Measurements from ENCODE around the gene NRARP.

NRARP gene

DNA sequence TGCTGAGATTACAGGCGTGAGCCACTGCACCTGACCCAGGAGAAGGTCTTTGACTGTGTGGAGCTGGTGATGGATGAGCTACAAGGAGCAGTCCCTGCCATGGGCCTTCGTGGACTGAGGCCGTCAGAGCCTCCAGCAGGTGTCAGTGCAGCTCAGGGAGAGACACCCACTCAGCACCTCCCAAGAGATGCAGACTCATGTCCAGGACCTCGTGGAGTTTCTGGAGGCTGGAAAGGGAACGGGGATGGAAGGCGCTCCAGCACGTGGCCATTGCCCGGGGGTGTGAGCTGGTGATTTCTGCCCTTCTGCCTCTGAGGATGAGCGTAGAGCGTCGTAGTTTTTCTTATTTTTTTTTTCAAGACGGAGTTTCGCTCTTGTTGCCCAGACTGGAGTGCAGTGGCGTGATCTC, 15.1 kb downstream of the NRARP start (continued):
- TF ChIP-seq, protein P1, sequence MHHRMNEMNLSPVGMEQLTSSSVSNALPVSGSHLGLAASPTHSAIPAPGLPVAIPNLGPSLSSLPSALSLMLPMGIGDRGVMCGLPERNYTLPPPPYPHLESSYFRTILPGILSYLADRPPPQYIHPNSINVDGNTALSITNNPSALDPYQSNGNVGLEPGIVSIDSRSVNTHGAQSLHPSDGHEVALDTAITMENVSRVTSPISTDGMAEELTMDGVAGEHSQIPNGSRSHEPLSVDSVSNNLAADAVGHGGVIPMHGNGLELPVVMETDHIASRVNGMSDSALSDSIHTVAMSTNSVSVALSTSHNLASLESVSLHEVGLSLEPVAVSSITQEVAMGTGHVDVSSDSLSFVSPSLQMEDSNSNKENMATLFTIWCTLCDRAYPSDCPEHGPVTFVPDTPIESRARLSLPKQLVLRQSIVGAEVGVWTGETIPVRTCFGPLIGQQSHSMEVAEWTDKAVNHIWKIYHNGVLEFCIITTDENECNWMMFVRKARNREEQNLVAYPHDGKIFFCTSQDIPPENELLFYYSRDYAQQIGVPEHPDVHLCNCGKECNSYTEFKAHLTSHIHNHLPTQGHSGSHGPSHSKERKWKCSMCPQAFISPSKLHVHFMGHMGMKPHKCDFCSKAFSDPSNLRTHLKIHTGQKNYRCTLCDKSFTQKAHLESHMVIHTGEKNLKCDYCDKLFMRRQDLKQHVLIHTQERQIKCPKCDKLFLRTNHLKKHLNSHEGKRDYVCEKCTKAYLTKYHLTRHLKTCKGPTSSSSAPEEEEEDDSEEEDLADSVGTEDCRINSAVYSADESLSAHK (tag by site-specific recombination; IDR thresholded peaks at IDR 0.05), result no peak
- TF ChIP-seq IKZF3 (tag by site-specific recombination; IDR thresholded peaks at IDR 0.05), result peak; percentile 91
- no peak for TF ChIP-seq ZNF747 (tag by site-specific recombination; IDR thresholded peaks at IDR 0.05)
- TF ChIP-seq ZNF214 (tag by site-specific recombination; IDR thresholded peaks at IDR 0.05; ENCODE audit: borderline replicate concordance), result no peak
- TF ChIP-seq ZNF211 (tag by site-specific recombination; IDR thresholded peaks at IDR 0.05; ENCODE audit: low read depth), result no peak
- TF ChIP-seq, protein P2, sequence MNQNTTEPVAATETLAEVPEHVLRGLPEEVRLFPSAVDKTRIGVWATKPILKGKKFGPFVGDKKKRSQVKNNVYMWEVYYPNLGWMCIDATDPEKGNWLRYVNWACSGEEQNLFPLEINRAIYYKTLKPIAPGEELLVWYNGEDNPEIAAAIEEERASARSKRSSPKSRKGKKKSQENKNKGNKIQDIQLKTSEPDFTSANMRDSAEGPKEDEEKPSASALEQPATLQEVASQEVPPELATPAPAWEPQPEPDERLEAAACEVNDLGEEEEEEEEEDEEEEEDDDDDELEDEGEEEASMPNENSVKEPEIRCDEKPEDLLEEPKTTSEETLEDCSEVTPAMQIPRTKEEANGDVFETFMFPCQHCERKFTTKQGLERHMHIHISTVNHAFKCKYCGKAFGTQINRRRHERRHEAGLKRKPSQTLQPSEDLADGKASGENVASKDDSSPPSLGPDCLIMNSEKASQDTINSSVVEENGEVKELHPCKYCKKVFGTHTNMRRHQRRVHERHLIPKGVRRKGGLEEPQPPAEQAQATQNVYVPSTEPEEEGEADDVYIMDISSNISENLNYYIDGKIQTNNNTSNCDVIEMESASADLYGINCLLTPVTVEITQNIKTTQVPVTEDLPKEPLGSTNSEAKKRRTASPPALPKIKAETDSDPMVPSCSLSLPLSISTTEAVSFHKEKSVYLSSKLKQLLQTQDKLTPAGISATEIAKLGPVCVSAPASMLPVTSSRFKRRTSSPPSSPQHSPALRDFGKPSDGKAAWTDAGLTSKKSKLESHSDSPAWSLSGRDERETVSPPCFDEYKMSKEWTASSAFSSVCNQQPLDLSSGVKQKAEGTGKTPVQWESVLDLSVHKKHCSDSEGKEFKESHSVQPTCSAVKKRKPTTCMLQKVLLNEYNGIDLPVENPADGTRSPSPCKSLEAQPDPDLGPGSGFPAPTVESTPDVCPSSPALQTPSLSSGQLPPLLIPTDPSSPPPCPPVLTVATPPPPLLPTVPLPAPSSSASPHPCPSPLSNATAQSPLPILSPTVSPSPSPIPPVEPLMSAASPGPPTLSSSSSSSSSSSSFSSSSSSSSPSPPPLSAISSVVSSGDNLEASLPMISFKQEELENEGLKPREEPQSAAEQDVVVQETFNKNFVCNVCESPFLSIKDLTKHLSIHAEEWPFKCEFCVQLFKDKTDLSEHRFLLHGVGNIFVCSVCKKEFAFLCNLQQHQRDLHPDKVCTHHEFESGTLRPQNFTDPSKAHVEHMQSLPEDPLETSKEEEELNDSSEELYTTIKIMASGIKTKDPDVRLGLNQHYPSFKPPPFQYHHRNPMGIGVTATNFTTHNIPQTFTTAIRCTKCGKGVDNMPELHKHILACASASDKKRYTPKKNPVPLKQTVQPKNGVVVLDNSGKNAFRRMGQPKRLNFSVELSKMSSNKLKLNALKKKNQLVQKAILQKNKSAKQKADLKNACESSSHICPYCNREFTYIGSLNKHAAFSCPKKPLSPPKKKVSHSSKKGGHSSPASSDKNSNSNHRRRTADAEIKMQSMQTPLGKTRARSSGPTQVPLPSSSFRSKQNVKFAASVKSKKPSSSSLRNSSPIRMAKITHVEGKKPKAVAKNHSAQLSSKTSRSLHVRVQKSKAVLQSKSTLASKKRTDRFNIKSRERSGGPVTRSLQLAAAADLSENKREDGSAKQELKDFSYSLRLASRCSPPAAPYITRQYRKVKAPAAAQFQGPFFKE (tag by site-specific recombination; IDR thresholded peaks at IDR 0.05; ENCODE audit: borderline replicate concordance), result no peak
- no peak for TF ChIP-seq ZNF658 (tag by site-specific recombination; IDR thresholded peaks at IDR 0.05)
- no peak for TF ChIP-seq ZNF623 (tag by site-specific recombination; IDR thresholded peaks at IDR 0.05)
- TF ChIP-seq, protein P3, sequence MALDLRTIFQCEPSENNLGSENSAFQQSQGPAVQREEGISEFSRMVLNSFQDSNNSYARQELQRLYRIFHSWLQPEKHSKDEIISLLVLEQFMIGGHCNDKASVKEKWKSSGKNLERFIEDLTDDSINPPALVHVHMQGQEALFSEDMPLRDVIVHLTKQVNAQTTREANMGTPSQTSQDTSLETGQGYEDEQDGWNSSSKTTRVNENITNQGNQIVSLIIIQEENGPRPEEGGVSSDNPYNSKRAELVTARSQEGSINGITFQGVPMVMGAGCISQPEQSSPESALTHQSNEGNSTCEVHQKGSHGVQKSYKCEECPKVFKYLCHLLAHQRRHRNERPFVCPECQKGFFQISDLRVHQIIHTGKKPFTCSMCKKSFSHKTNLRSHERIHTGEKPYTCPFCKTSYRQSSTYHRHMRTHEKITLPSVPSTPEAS (tag by site-specific recombination; IDR thresholded peaks at IDR 0.05), result no peak
- TF ChIP-seq ZNF626 (tag by site-specific recombination; IDR thresholded peaks at IDR 0.05), result no peak
- TF ChIP-seq ZNF426 (tag by site-specific recombination; IDR thresholded peaks at IDR 0.05), result no peak
- TF ChIP-seq, protein P4, sequence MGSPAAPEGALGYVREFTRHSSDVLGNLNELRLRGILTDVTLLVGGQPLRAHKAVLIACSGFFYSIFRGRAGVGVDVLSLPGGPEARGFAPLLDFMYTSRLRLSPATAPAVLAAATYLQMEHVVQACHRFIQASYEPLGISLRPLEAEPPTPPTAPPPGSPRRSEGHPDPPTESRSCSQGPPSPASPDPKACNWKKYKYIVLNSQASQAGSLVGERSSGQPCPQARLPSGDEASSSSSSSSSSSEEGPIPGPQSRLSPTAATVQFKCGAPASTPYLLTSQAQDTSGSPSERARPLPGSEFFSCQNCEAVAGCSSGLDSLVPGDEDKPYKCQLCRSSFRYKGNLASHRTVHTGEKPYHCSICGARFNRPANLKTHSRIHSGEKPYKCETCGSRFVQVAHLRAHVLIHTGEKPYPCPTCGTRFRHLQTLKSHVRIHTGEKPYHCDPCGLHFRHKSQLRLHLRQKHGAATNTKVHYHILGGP (tag by site-specific recombination; IDR thresholded peaks at IDR 0.05), result no peak
- TF ChIP-seq ZBTB48 (tag by site-specific recombination; IDR thresholded peaks at IDR 0.05), result peak; percentile 49; the same call in 1 of the 2 replicates
- no peak for TF ChIP-seq ZNF621 (tag by site-specific recombination; IDR thresholded peaks at IDR 0.05)
- TF ChIP-seq ZNF292 (tag by site-specific recombination; IDR thresholded peaks at IDR 0.05; ENCODE audit: borderline replicate concordance, low read depth), result no peak
- no peak for TF ChIP-seq GLIS2 (tag by site-specific recombination; IDR thresholded peaks at IDR 0.05)
- TF ChIP-seq ZBTB20 (tag by site-specific recombination; IDR thresholded peaks at IDR 0.05), result no peak
- no peak; the same call in 1 of the 2 replicates for TF ChIP-seq SP7 (tag by site-specific recombination; IDR thresholded peaks at IDR 0.05)
- peak; percentile 91 for TF ChIP-seq ZNF600 (tag by site-specific recombination; IDR thresholded peaks at IDR 0.05)
- no peak; the same call in 1 of the 2 replicates for TF ChIP-seq MYNN (tag by site-specific recombination; IDR thresholded peaks at IDR 0.05; ENCODE audit: borderline replicate concordance)
- no peak for TF ChIP-seq SALL2 (tag by site-specific recombination; IDR thresholded peaks at IDR 0.05; ENCODE audit: borderline replicate concordance)
- no peak for TF ChIP-seq ZFP41 (tag by site-specific recombination; IDR thresholded peaks at IDR 0.05; ENCODE audit: borderline replicate concordance)
- no peak for TF ChIP-seq ZNF48 (tag by site-specific recombination; IDR thresholded peaks at IDR 0.05)
- no peak for TF ChIP-seq ZBTB1 (tag by site-specific recombination; IDR thresholded peaks at IDR 0.05)
- no peak for TF ChIP-seq ZNF19 (tag by site-specific recombination; IDR thresholded peaks at IDR 0.05; ENCODE audit: low read depth)
- TF ChIP-seq GLI4 (tag by site-specific recombination; IDR thresholded peaks at IDR 0.05), result no peak
- TF ChIP-seq ZNF394 (tag by site-specific recombination; IDR thresholded peaks at IDR 0.05; ENCODE audit: borderline replicate concordance), result no peak; the same call in 1 of the 2 replicates
- TF ChIP-seq MEIS1 (CRISPR knock-in tag; IDR thresholded peaks at IDR 0.05; ENCODE audit: borderline replicate concordance), result no peak
- TF ChIP-seq ZNF768 (tag by site-specific recombination; IDR thresholded peaks at IDR 0.05), result no peak
- no peak for TF ChIP-seq ZNF785 (tag by site-specific recombination; IDR thresholded peaks at IDR 0.05)
- TF ChIP-seq ZNF677 (tag by site-specific recombination; IDR thresholded peaks at IDR 0.05), result no peak
- TF ChIP-seq REPIN1 (tag by site-specific recombination; IDR thresholded peaks at IDR 0.05; ENCODE audit: low read depth), result no peak
